Neural cell (in vitro differentiated cells): Measurements from ENCODE around the gene COL6A3. TPM values are rescaled to one million over a fixed set of nuclear protein-coding genes. Genes with fewer than 3 reads are reported as not detected.
A peak's percentile ranks its signal among the peaks of the same experiment; 100 is the strongest.

ENCODE experiments used
- H2AFZ ChIP-seq: fragments of 200-600, 300-800 bp; sonication (generic), shearing (Covaris generic); 2 replicates; pipeline ENCODE4 v1.6.0; 2014; ENCODE audit warnings: low read depth, mild to moderate bottlenecking, antibody characterized with exemption, low read length, moderate library complexity
- H3F3A ChIP-seq: fragments of 200-600 bp; shearing (Covaris generic); 2 replicates; pipeline ENCODE4 v1.6.1; 2016; ENCODE audit warnings: mild to moderate bottlenecking, moderate library complexity, mixed read lengths, antibody characterized with exemption, low read length; ENCODE audit not compliant: insufficient read depth, poor library complexity, severe bottlenecking
- H3K27ac ChIP-seq: fragments of 200-600, 300-800 bp; sonication (generic), shearing (Covaris generic); 2 replicates; pipeline ENCODE4 v1.5.1; 2014; ENCODE audit warnings: mild to moderate bottlenecking, low read length, moderate library complexity
- H3K27me3 ChIP-seq: fragments of 300-800, 200-600 bp; sonication (generic), shearing (Covaris generic); 2 replicates; pipeline ENCODE4 v1.6.0; 2014; ENCODE audit warnings: mild to moderate bottlenecking, low read depth, low read length, moderate library complexity; ENCODE audit not compliant: insufficient read depth
- H3K36me3 ChIP-seq: fragments of 300-800, 200-600 bp; sonication (generic), shearing (Covaris generic); 2 replicates; pipeline ENCODE4 v1.5.1; 2014; ENCODE audit warnings: mild to moderate bottlenecking, antibody characterized with exemption, low read length, moderate library complexity; ENCODE audit not compliant: insufficient read depth
- H3K4me2 ChIP-seq: fragments of 300-800, 200-600 bp; sonication (generic), shearing (Covaris generic); 2 replicates; pipeline ENCODE4 v1.6.0; 2014; ENCODE audit warnings: mild to moderate bottlenecking, low read length
- H3K4me3 ChIP-seq: fragments of 300-800, 200-600 bp; sonication (generic), shearing (Covaris generic); 2 replicates; pipeline ENCODE4 v1.5.1; 2014; ENCODE audit warnings: mild to moderate bottlenecking, low read length, moderate library complexity
- H3K79me2 ChIP-seq: fragments of 200-600 bp; shearing (Covaris generic); replicated peaks from 2 replicates; pipeline ENCODE4 v1.6.0; 2014; ENCODE audit warnings: mild to moderate bottlenecking, low read length, moderate library complexity; ENCODE audit not compliant: insufficient read depth
- H3K9ac ChIP-seq: fragments of 300-800, 200-600 bp; sonication (generic), shearing (Covaris generic); 2 replicates; pipeline ENCODE4 v1.6.1; 2016; ENCODE audit warnings: mild to moderate bottlenecking, low read length, mixed read lengths
- H3K9me2 ChIP-seq: fragments of 200-600 bp; shearing (Covaris generic); 2 replicates; pipeline ENCODE4 v1.6.1; 2016; ENCODE audit warnings: mild to moderate bottlenecking, low read length, mixed read lengths; ENCODE audit not compliant: insufficient read depth
- H3K9me3 ChIP-seq: fragments of 200-600, 300-800 bp; sonication (generic), shearing (Covaris generic); 2 replicates; pipeline ENCODE4 v1.6.1; 2016; ENCODE audit warnings: mild to moderate bottlenecking, mixed run types, low read length, moderate library complexity, mixed read lengths
- H4K20me1 ChIP-seq: fragments of 200-600 bp; shearing (Covaris generic); 2 replicates; pipeline ENCODE4 v1.6.1; 2016; ENCODE audit warnings: mild to moderate bottlenecking, mixed run types; ENCODE audit not compliant: insufficient read depth
- CTCF ChIP-seq: fragments of 450-650 bp; IDR thresholded peaks from 2 replicates; pipeline ENCODE4 v1.5.1; 2014; ENCODE audit warnings: antibody characterized with exemption, mild to moderate bottlenecking, moderate library complexity; ENCODE audit not compliant: poor library complexity, severe bottlenecking
- EP300 ChIP-seq: fragments of 450-650 bp; conservative IDR thresholded peaks from 2 replicates; pipeline ENCODE4 v1.6.1; 2014; ENCODE audit warnings: antibody characterized with exemption, mild to moderate bottlenecking, moderate library complexity; ENCODE audit not compliant: poor library complexity, severe bottlenecking
- EZH2 ChIP-seq: fragments of 200-600, 300-800 bp; shearing (Covaris generic), sonication (generic); IDR thresholded peaks from 2 replicates; pipeline ENCODE4 v1.6.1; 2014; ENCODE audit warnings: antibody characterized with exemption, low read length, borderline replicate concordance, mild to moderate bottlenecking; ENCODE audit not compliant: insufficient read depth, poor library complexity, severe bottlenecking
- MXI1 ChIP-seq: fragments of 450-650 bp; conservative IDR thresholded peaks from 2 replicates; pipeline ENCODE4 v1.6.1; 2014; ENCODE audit warnings: antibody characterized with exemption, mild to moderate bottlenecking; ENCODE audit not compliant: poor library complexity, severe bottlenecking
- RAD21 ChIP-seq: fragments of 450-650 bp; conservative IDR thresholded peaks from 2 replicates; pipeline ENCODE4 v1.6.1; 2014; ENCODE audit warnings: antibody characterized with exemption, mild to moderate bottlenecking, moderate library complexity
- REST ChIP-seq: IDR thresholded peaks from 2 replicates; pipeline ENCODE4 v1.6.1; 2012; ENCODE audit warnings: borderline replicate concordance
- SMC3 ChIP-seq: fragments of 450-650 bp; conservative IDR thresholded peaks from 2 replicates; pipeline ENCODE4 v1.6.1; 2014; ENCODE audit warnings: antibody characterized with exemption, mild to moderate bottlenecking, moderate library complexity; ENCODE audit not compliant: poor library complexity
- TAF1 ChIP-seq: IDR thresholded peaks from 2 replicates; pipeline ENCODE4 v1.6.1; 2012; ENCODE audit warnings: low read depth
- polyA plus RNA-seq: library from polyadenylated mRNA; depleted of rRNA; stranded (reverse); fragments of >200 nt; gene quantifications from 2 replicates; pipeline ENCODE4 v1.2.3, GENCODE V29; 2014

COL6A3 gene
- polyA plus RNA-seq, 1 donor from 2014 or later: 0.05 TPM

- H3K4me3 ChIP-seq: no peak overlapping the region
- no peak for TF ChIP-seq EZH2
Observed at GRCh38 chr2:237319086-237319820, 94.7 kb downstream of the COL6A3 start.

GRCh38 chr2:237316339-237316738, 97.6 kb downstream of the COL6A3 start:
- H3F3A ChIP-seq: no peaks in the 10 kb centered on the region
- H3K9me3 ChIP-seq: no peaks in the 10 kb centered on the region
- no peak overlapping the region for H3K9ac ChIP-seq
- H3K36me3 ChIP-seq: no peaks in the 10 kb centered on the region
- H3K4me2 ChIP-seq: no peak overlapping the region
- H3K27ac ChIP-seq: no peak overlapping the region
- H3K9me2 ChIP-seq: no peaks in the 10 kb centered on the region
- H3K79me2 ChIP-seq: no peaks in the 10 kb centered on the region
- no peaks in the 10 kb centered on the region for H3K27me3 ChIP-seq
- TF ChIP-seq EZH2: no peak
- TF ChIP-seq EP300: no peak
- TF ChIP-seq SMC3: no peak
- TF ChIP-seq TAF1: no peak
- H3K4me3 ChIP-seq: no peak overlapping the region
- H4K20me1 ChIP-seq: no peaks in the 10 kb centered on the region
- no peak overlapping the region for H2AFZ ChIP-seq

More at GRCh38 chr2:237319086-237319820, 94.7 kb downstream of the COL6A3 start:
- Histone ChIP-seq H3K9me3 (no peaks in the 10 kb centered on the region), H3K27ac (no peak overlapping the region), H3K27me3 (no peaks in the 10 kb centered on the region), H3K9me2 (no peaks in the 10 kb centered on the region), H3K4me2 (no peak overlapping the region), H3F3A (no peaks in the 10 kb centered on the region), H3K9ac (no peak overlapping the region), H2AFZ (no peak overlapping the region), H3K79me2 (no peaks in the 10 kb centered on the region), H3K36me3 (no peaks in the 10 kb centered on the region), H4K20me1 (no peaks in the 10 kb centered on the region)

GRCh38 chr2:237315829-237316225, 98.1 kb downstream of the COL6A3 start:
- Histone ChIP-seq H3K9ac (no peak overlapping the region), H2AFZ (no peak overlapping the region), H3K27ac (peak overlapping the region; percentile 37), H4K20me1 (no peaks in the 10 kb centered on the region), H3K9me3 (no peaks in the 10 kb centered on the region), H3F3A (no peaks in the 10 kb centered on the region), H3K79me2 (no peaks in the 10 kb centered on the region), H3K4me3 (no peak overlapping the region), H3K27me3 (no peaks in the 10 kb centered on the region), H3K36me3 (no peaks in the 10 kb centered on the region), H3K4me2 (no peak overlapping the region), H3K9me2 (no peaks in the 10 kb centered on the region)
- TF ChIP-seq EP300: no peak
- no peak for TF ChIP-seq MXI1
- TF ChIP-seq RAD21: no peak
- TF ChIP-seq SMC3: no peak
- no peak for TF ChIP-seq TAF1
- no peak for TF ChIP-seq REST
- TF ChIP-seq CTCF: no peak
- no peak for TF ChIP-seq EZH2
